Ovary (tissue), 9 donors: ENCODE measurements around the gene MEIS1. TPM values are rescaled to one million over a fixed set of nuclear protein-coding genes. Genes with fewer than 3 reads are reported as not detected.

Source experiments
- DNase-seq, 5 donors: peaks; one replicate each; pipeline ENCODE4 v3.0.0-alpha.2; 2019 to 2020
- H3K27ac ChIP-seq, 2 donors: fragments of 200-600 bp; one replicate each; pipeline versions ENCODE4 v1.5.1 to v1.8.0; 2019 to 2022
- H3K27me3 ChIP-seq: fragments of 200-600 bp; one replicate; pipeline ENCODE4 v1.8.0; 2022
- H3K36me3 ChIP-seq: fragments of 200-600 bp; sonication (generic); one replicate; pipeline ENCODE4 v1.5.1; 2019
- H3K4me1 ChIP-seq: one replicate; pipeline ENCODE4 v1.8.1; 2013; ENCODE audit warnings: mild to moderate bottlenecking, moderate library complexity; ENCODE audit not compliant: insufficient read depth
- H3K4me3 ChIP-seq: fragments of 200-600 bp; sonication (generic); one replicate; pipeline ENCODE4 v1.5.1; 2017
- H3K9me3 ChIP-seq, 2 donors: fragments of 200-600 bp in 1 of 2; sonication (generic) in 1 of 2; one replicate each; pipeline versions ENCODE4 v1.5.1 to v1.8.1; 2013 to 2019; ENCODE audit warnings: mild to moderate bottlenecking in 1 of 2, moderate library complexity in 1 of 2
- CTCF ChIP-seq, 3 donors: fragments of 450-650 bp in 2 of 3; fragments of 200-600 bp in 1 of 3; IDR thresholded peaks; one replicate each; pipeline versions ENCODE4 v1.5.1 to v1.8.0; 2016 to 2022; ENCODE audit warnings: antibody characterized with exemption in 3 of 3, mild to moderate bottlenecking in 1 of 3
- EP300 ChIP-seq: sonication (generic); formaldehyde crosslinking; IDR thresholded peaks from one replicate; pipeline ENCODE4 v1.6.1; 2017; ENCODE audit warnings: antibody characterized with exemption
- POLR2A ChIP-seq: fragments of 450-650 bp; IDR thresholded peaks from one replicate; pipeline ENCODE4 v1.6.1; 2017; ENCODE audit warnings: antibody characterized with exemption, mild to moderate bottlenecking, moderate library complexity
- WGBS, 3 donors: extraction: QIAGEN DNeasy Blood & Tissue Kit in 1 of 3; methylation state at CpG; one replicate each; pipeline versions ENCODE4 v1.1.5 to v1.1.7; 2013 to 2017; 5-methylcytosine and 5-hydroxymethylcytosine counted together
- intact Hi-C, 4 donors: fragments of 100-400 bp; cut with DNase I; formaldehyde crosslinking; loops; one replicate each; pipeline versions ENCODE4 v1.11.0 to v1.15.1; 2022 to 2023
- polyA plus RNA-seq, 2 donors: library from polyadenylated mRNA; stranded (reverse); fragments of 200-250 nt in 1 of 2; fragments of 350-450 nt in 1 of 2; fragmentation: Illumina TruSeq in 1 of 2; extraction: RNeasy Lipid Tissue Mini Kit (QIAGEN cat#74804) in 1 of 2; gene quantifications; one replicate each; pipeline ENCODE4 v1.2.3, GENCODE V29; 2013 to 2014
- total RNA-seq, 7 donors: library from RNA; depleted of rRNA in 2 of 7; stranded (reverse); fragments of >200 nt in 2 of 7; fragmentation: NEBNext Ultra II Directional in 3 of 7; extraction: Animal tissue kit (Norgen Biotek cat#: 25700) in 3 of 7; gene quantifications; one replicate each; pipeline versions ENCODE4 v1.1.0 to v1.2.4, GENCODE V29; 2016 to 2023
- donor health status: DM: no; HTN: no; CAD: no; lungs with moderate emphysema.
- donor health status: DM: no; HTN: no; CAD: no.
- donor health status: Bipolar disorder and iron deficiency.
- donor health status: DM: yes; HTN: yes; CAD: no.
- donor health status: DM: no; HTN: no; CAD: no.
- donor health status: DM: yes; HTN: yes; CAD: no.

MEIS1 gene
- total and polyA plus RNA-seq, 9 donors = 19.4 to 163 (median 80.4) TPM

- WGBS, 3 donors = 0 to 3% (median 1%) methylated on average over 11 of the region's 11 CpGs
- intact Hi-C loops = loop anchor here (2.0 to 10.0 kb wide), 5 partner anchors 134 to 1269 kb away; partner anchors contain the start of gene MEIS1 (in 2 of the 4)
- H3K27ac ChIP-seq = peak overlapping the region; percentile 83 to 86
- TF ChIP-seq EP300 (no peak), POLR2A (no peak), CTCF (IDR thresholded peaks at IDR 0.05) (no peak)
- H3K4me1 ChIP-seq = peaks cover 3% of the 10 kb centered on the region
- no peaks in the 10 kb centered on the region for H3K27me3 ChIP-seq
- H3K36me3 ChIP-seq = no peaks in the 10 kb centered on the region
- H3K4me3 ChIP-seq = peak overlapping the region; percentile 70
- no peak for DNase-seq
- no peaks in the 10 kb centered on the region for H3K9me3 ChIP-seq
These were observed 141.3 kb downstream of the MEIS1 start for GRCh38 chr2:66576311-66576560.

GRCh38 chr2:66576561-66577320 lies 141.8 kb downstream of the MEIS1 start:
- Histone ChIP-seq H3K27ac (peak overlapping the region; percentile 83 to 86), H3K4me3 (peak overlapping the region; percentile 70), H3K36me3 (no peaks in the 10 kb centered on the region), H3K9me3 (no peaks in the 10 kb centered on the region), H3K27me3 (no peaks in the 10 kb centered on the region), H3K4me1 (peaks cover 3% of the 10 kb centered on the region)
- intact Hi-C loops = loop anchor here (2.0 to 10.0 kb wide), 5 partner anchors 134 to 1268 kb away; partner anchors contain the start of gene MEIS1 (in 2 of the 4)
- WGBS, 3 donors = 1 to 2% (median 2%) methylated on average over 32 to 37 of the region's 37 CpGs
- peak; percentile 48 to 65 (median 56) for DNase-seq
- no peak for TF ChIP-seq EP300
- TF ChIP-seq CTCF (IDR thresholded peaks at IDR 0.05) = no peak
- TF ChIP-seq POLR2A = no peak

- 6 to 18% (median 18%) methylated on average over 42 of the region's 42 CpGs for WGBS, 3 donors
- peaks cover 5% of the 10 kb centered on the region for H3K4me1 ChIP-seq
- no peaks in the 10 kb centered on the region for H3K27me3 ChIP-seq
- intact Hi-C loops = loop anchor here (2.0 to 10.0 kb wide), 5 partner anchors 135 to 1267 kb away; partner anchors contain the start of gene MEIS1 (in 2 of the 4)
- DNase-seq = peak; percentile 44 to 69 (median 60)
- peak overlapping the region; percentile 70 for H3K4me3 ChIP-seq
- H3K36me3 ChIP-seq = no peaks in the 10 kb centered on the region
- H3K9me3 ChIP-seq = no peaks in the 10 kb centered on the region
- peak overlapping the region; percentile 83 to 86 for H3K27ac ChIP-seq
- TF ChIP-seq POLR2A (no peak), CTCF (IDR thresholded peaks at IDR 0.05) (peak in 1 of 3 donors; percentile 20)
These were observed 142.6 kb downstream of the MEIS1 start for GRCh38 chr2:66577321-66578053.

- Histone ChIP-seq H3K9me3 (no peaks in the 10 kb centered on the region), H3K4me3 (peak overlapping the region; percentile 70), H3K27ac (peak overlapping the region; percentile 83 to 86), H3K36me3 (no peaks in the 10 kb centered on the region), H3K27me3 (no peaks in the 10 kb centered on the region), H3K4me1 (peaks cover 5% of the 10 kb centered on the region)
- 7 to 31% (median 26%) methylated on average over 16 to 27 of the region's 27 CpGs for WGBS, 3 donors
- intact Hi-C loops = loop anchor here in 3 of 4 donors (5.0 to 10.0 kb wide), 4 partner anchors 136 to 1267 kb away; no protein-coding TSS in a partner anchor
- TF ChIP-seq EP300 (no peak), CTCF (IDR thresholded peaks at IDR 0.05) (no peak), POLR2A (no peak)
- peak; percentile 39 to 67 (median 50) for DNase-seq
These were observed 143.2 kb downstream of the MEIS1 start for GRCh38 chr2:66578054-66578686.
